ENCODE data around the gene DHX58.

DNA sequence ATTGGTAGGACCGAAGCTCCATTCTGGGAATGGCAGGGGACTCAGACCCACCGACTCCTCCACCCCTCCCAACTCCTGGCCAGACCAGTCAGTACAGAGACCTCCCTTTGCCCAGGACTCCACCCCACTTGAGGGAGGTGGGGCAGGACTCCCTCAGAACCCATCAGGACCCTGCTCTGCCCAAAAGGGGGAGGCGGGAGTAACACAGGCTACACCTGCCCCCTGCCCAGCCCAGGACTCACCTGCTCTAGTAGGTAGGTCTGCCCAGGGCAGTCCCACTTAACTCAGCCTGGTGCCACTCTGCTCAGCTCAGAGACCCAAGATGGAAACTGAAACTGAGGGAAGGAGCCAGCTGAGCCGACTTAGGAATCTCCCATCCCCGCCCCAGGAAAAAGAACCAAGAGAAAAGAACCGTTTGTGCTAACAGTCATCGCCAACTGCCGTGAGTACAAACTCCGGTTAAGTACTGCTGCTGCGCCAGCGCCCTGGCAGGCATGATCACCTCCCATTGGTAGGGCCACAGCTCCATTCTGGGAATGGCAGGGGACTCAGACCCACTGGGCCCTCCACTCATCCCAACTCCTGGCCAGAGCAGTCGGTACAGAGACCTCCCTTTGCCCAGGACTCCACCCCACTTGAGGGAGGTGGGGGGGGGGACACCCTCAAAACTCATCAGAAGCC, 503 bp downstream of the DHX58 start:
- TF ChIP-seq TARDBP (IDR thresholded peaks at IDR 0.05; ENCODE audit: borderline replicate concordance) (no peak), HDAC2 (IDR thresholded peaks at IDR 0.05) (no peak), WRNIP1 (IDR thresholded peaks at IDR 0.05; ENCODE audit: borderline replicate concordance, low read depth, low read length) (no peak), EZH2 (IDR thresholded peaks at IDR 0.05; ENCODE audit: borderline replicate concordance, control insufficient read depth, low read depth, low read length) (no peak), ESRRA (IDR thresholded peaks at IDR 0.05; ENCODE audit: low read length) (no peak), RCOR1 (conservative IDR thresholded peaks at IDR 0.05; ENCODE audit: low read depth, low read length) (no peak), JUND (IDR thresholded peaks at IDR 0.05; ENCODE audit: low read depth, low read length) (no peak), SP1 (IDR thresholded peaks at IDR 0.05; ENCODE audit: low read depth, low read length) (no peak)
- TF ChIP-seq, protein P1, sequence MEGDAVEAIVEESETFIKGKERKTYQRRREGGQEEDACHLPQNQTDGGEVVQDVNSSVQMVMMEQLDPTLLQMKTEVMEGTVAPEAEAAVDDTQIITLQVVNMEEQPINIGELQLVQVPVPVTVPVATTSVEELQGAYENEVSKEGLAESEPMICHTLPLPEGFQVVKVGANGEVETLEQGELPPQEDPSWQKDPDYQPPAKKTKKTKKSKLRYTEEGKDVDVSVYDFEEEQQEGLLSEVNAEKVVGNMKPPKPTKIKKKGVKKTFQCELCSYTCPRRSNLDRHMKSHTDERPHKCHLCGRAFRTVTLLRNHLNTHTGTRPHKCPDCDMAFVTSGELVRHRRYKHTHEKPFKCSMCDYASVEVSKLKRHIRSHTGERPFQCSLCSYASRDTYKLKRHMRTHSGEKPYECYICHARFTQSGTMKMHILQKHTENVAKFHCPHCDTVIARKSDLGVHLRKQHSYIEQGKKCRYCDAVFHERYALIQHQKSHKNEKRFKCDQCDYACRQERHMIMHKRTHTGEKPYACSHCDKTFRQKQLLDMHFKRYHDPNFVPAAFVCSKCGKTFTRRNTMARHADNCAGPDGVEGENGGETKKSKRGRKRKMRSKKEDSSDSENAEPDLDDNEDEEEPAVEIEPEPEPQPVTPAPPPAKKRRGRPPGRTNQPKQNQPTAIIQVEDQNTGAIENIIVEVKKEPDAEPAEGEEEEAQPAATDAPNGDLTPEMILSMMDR (IDR thresholded peaks at IDR 0.05 in 2 of 3, conservative IDR thresholded peaks at IDR 0.05 in 1 of 3; ENCODE audit: control insufficient read depth in 2 of 3, extremely low read depth in 1 of 3, insufficient read depth in 1 of 3, low read depth in 3 of 3, low read length in 3 of 3) = no peak
- TF ChIP-seq, protein P2, sequence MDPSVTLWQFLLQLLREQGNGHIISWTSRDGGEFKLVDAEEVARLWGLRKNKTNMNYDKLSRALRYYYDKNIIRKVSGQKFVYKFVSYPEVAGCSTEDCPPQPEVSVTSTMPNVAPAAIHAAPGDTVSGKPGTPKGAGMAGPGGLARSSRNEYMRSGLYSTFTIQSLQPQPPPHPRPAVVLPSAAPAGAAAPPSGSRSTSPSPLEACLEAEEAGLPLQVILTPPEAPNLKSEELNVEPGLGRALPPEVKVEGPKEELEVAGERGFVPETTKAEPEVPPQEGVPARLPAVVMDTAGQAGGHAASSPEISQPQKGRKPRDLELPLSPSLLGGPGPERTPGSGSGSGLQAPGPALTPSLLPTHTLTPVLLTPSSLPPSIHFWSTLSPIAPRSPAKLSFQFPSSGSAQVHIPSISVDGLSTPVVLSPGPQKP (IDR thresholded peaks at IDR 0.05; ENCODE audit: low read depth, low read length) = no peak
